Activated CD4-positive, alpha-beta memory T cell treated with anti-CD3 and anti-CD28 coated beads for 36 hours (primary cell): ENCODE data around the gene GALR3. TPM values are rescaled to one million over a fixed set of nuclear protein-coding genes. Genes with fewer than 3 reads are reported as not detected.

Source experiments
- CTCF ChIA-PET: fragments of 350-600 bp; sonication (Branson Sonifier 250); formaldehyde crosslinking; loops from one replicate; lab custom pipeline; 2021; ENCODE audit warnings: antibody characterized with exemption, inconsistent platforms; lab: Charles Lee
- POLR2A ChIA-PET: fragments of 350-600 bp; sonication (Branson Sonifier 250); formaldehyde crosslinking; loops from one replicate; lab custom pipeline; 2021; ENCODE audit warnings: antibody characterized with exemption; lab: Charles Lee
- DNase-seq: peaks from one replicate; pipeline ENCODE4 v3.0.0-alpha.2; 2020
- H3K27ac Mint-ChIP-seq: one replicate; pipeline ENCODE4 v1.8.0; 2021; ENCODE audit warnings: mixed read lengths
- H3K27me3 Mint-ChIP-seq: one replicate; pipeline ENCODE4 v1.8.0; 2021; ENCODE audit warnings: mixed read lengths
- H3K36me3 Mint-ChIP-seq: one replicate; pipeline ENCODE4 v1.8.0; 2021; ENCODE audit warnings: mixed read lengths
- H3K4me1 Mint-ChIP-seq: one replicate; pipeline ENCODE4 v1.8.0; 2021; ENCODE audit warnings: low read depth, mixed read lengths
- H3K4me3 Mint-ChIP-seq: one replicate; pipeline ENCODE4 v1.8.0; 2021; ENCODE audit warnings: mild to moderate bottlenecking, mixed read lengths
- H3K9me3 Mint-ChIP-seq: one replicate; pipeline ENCODE4 v1.8.0; 2021; ENCODE audit warnings: mixed read lengths
- intact Hi-C: fragments of 100-400 bp; cut with micrococcal nuclease; formaldehyde crosslinking; loops from one replicate; pipeline ENCODE4 v1.15.1; 2023
- total RNA-seq, 2 experiments: library from RNA; stranded (reverse); gene quantifications; one replicate each; pipeline ENCODE4 v1.2.3, GENCODE V29; 2021

GALR3 gene
- total RNA-seq, 2 experiments from 2014 or later = 0.19 TPM; not detected in 1

DNA sequence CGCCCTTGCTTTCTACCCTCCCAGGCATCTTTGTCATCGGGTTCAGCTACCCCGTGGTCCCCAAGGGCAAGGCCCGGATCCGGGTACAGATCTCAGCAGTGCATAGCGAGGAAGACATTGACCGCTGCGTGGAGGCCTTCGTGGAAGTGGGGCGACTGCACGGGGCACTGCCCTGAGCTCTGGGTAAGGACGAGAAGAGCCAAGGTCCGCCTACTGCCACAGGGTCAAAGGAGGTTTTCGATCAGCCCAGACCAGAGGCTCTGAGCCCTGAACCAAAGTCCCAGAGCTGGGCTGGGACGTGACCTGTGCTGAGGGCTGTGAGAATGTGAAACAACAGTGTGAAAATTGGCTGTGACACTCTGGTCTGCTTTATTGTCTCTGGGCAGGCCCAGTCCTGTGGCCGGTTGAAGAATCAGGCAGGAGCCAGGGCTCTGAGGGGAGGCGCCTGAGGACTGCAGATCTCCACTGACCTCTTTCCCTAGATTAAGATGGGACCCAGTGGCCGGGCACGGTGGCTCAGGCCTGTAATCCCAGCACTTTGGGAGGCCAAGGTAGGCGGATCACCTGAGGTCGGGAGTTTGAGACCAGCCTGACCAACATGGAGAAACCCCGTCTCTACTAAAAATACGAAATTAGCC is 6.5 kb upstream of the GALR3 start:
- ChIA-PET CTCF (interaction anchor here (0.6 to 8.4 kb wide), 20 partner anchors 8 to 191 kb away, joined by 3 to 124 read pairs (median 5); partner anchors contain the start of genes ANKRD54, GCAT and MICALL1), POLR2A (no interaction called here)
- no peaks in the 10 kb centered on the region for H3K9me3 Mint-ChIP-seq
- H3K4me3 Mint-ChIP-seq = no peak overlapping the region
- H3K36me3 Mint-ChIP-seq = no peaks in the 10 kb centered on the region
- intact Hi-C loops = loop anchor here (1.0 kb wide), 3 partner anchors 47 to 149 kb away; no protein-coding TSS in a partner anchor
- peaks cover 7% of the 10 kb centered on the region for H3K27me3 Mint-ChIP-seq
- H3K27ac Mint-ChIP-seq = no peak overlapping the region
- peaks cover 11% of the 10 kb centered on the region for H3K4me1 Mint-ChIP-seq
- no peak for DNase-seq

DNA sequence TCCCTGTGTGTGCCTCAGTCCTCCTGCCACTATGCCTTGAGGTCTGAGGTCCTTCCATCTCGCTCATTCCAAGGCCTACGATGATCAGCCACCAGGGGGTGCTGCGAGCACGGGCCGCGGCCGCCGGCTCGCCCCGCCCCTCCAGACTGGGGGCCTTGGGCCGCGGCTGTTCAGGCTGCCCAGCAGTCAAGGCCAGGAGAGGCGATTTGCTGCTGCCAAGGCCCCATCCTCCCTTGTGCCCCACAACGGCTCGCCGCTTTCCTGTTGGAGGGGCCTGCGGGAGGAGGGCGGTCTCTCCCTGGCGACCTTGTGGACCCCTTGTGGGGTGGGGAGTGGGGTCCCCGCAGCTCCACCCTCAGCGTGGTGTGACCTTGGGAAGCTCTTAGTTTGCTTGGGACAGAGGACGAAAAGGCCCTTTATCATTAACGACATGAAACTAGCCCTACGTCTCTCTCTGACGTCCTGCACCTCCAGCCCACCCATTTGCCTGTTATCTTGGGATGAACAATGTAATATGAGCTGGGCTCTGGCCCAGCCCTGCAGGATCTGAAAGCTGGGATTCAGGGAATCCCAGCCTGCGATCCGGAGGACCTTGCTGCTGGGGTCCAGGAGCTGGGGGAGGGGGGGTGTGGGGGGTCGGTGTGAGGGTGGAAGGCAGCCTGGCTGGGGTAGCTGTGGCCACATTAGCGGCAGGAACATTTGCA is 5.3 kb upstream of the GALR3 start:
- ChIA-PET CTCF (interaction anchor here (0.7 to 8.4 kb wide), 31 partner anchors 7 to 257 kb away, joined by 3 to 124 read pairs (median 5); partner anchors contain the start of genes ANKRD54, C22orf23, GCAT and MICALL1), POLR2A (interaction anchor here (0.8 to 1.6 kb wide), 4 partner anchors 10 to 136 kb away, joined by 3 to 6 read pairs (median 5); partner anchors contain the start of genes ANKRD54, C22orf23, GCAT and POLR2F)
- H3K4me1 Mint-ChIP-seq = peaks cover 11% of the 10 kb centered on the region
- peaks cover 7% of the 10 kb centered on the region for H3K27me3 Mint-ChIP-seq
- DNase-seq = peak; percentile 87
- intact Hi-C loops = loop anchor here (1.0 to 2.0 kb wide), 4 partner anchors 13 to 147 kb away; a partner anchor contains a TSS
- H3K4me3 Mint-ChIP-seq = no peak overlapping the region
- H3K36me3 Mint-ChIP-seq = no peaks in the 10 kb centered on the region
- no peak overlapping the region for H3K27ac Mint-ChIP-seq
- H3K9me3 Mint-ChIP-seq = no peaks in the 10 kb centered on the region

DNA sequence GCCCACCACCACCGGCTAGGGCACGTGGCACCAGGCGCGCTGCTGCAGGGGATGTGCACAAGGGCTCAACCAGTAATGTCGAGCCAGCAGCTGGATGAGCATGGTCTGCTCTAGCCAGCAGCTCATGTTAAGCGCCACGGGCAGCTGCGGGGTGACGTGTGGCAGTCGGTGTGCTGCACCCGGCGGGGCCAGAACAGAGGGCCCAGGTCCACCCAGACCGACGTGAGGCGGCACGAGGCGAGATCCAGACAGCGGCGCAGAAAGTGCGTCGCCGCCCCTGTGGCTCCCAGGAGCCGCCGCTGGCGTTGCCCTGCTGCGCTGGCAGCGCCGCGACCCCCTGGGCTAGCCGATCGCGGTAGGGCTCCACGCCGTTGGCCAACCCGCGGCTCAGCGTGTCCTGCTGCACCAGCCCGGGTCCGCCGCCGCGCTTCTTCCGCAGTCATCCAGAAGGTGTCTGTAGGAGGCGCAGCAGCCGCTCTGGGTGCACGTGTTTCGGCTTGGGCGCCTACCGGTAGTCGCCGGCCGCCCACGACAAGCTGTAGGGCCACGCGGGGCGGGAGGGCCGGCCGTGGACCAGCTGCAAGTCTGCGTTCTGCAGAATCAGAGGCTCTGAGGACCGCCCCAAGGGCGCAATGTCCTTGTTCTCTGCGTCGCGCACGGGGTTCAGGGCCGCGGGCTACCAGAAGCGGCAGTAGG is 4.6 kb upstream of the GALR3 start:
- peak; percentile 81 for DNase-seq
- CTCF ChIA-PET = interaction anchor here (0.7 to 8.4 kb wide), 20 partner anchors 10 to 257 kb away, joined by 3 to 124 read pairs (median 10); partner anchors contain the start of genes ANKRD54, C22orf23, GCAT and MICALL1
- POLR2A ChIA-PET = interaction anchor here (0.8 to 1.6 kb wide), 5 partner anchors 10 to 135 kb away, joined by 3 to 6 read pairs (median 5); partner anchors contain the start of genes ANKRD54, C22orf23, GCAT and POLR2F
- Mint-ChIP-seq H3K27ac (no peak overlapping the region), H3K27me3 (peaks cover 13% of the 10 kb centered on the region), H3K4me1 (peaks cover 11% of the 10 kb centered on the region), H3K36me3 (no peaks in the 10 kb centered on the region), H3K4me3 (no peak overlapping the region), H3K9me3 (no peaks in the 10 kb centered on the region)
- intact Hi-C loops = loop anchor here (2.0 kb wide), 1 partner anchor 14 kb away; a partner anchor contains a TSS

DNA sequence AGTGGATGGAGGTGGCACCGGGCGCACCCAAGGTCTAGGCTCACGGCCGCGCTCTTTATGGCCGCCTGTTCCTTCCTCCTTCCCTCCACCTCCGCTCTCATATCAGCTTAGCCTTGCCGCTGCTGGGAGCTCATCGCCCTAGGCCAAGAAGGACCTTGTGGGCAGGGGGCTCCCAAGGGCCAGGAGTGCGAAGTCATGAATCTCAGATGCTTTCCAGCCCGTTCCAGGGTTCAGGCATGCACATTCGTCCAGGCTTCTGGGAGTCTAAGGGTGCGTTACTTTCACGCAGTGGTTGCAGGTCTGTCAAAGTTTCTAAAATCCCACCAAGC is 4.1 kb upstream of the GALR3 start:
- H3K36me3 Mint-ChIP-seq = no peaks in the 10 kb centered on the region
- peaks cover 14% of the 10 kb centered on the region for H3K27me3 Mint-ChIP-seq
- no peaks in the 10 kb centered on the region for H3K9me3 Mint-ChIP-seq
- ChIA-PET POLR2A (interaction anchor here (1.0 to 1.6 kb wide), 2 partner anchors 10 to 25 kb away, joined by 3 to 6 read pairs; partner anchors contain the start of gene ANKRD54), CTCF (interaction anchor here (1.1 to 8.4 kb wide), 13 partner anchors 9 to 148 kb away, joined by 3 to 124 read pairs (median 16); partner anchors contain the start of genes ANKRD54, C22orf23, GCAT and MICALL1)
- peaks cover 11% of the 10 kb centered on the region for H3K4me1 Mint-ChIP-seq
- no peak for DNase-seq
- no peak overlapping the region for H3K4me3 Mint-ChIP-seq
- H3K27ac Mint-ChIP-seq = no peak overlapping the region
- intact Hi-C loops = loop anchor here (2.0 kb wide), 1 partner anchor 14 kb away; a partner anchor contains a TSS

- no peak for DNase-seq
- ChIA-PET CTCF (interaction anchor here (4.6 to 8.4 kb wide), 3 partner anchors 14 to 111 kb away, joined by 21 to 124 read pairs (median 58); no protein-coding TSS in a partner anchor), POLR2A (no interaction called here)
- Mint-ChIP-seq H3K4me3 (no peak overlapping the region), H3K27ac (no peak overlapping the region), H3K36me3 (no peaks in the 10 kb centered on the region), H3K27me3 (peaks cover 18% of the 10 kb centered on the region), H3K4me1 (peaks cover 14% of the 10 kb centered on the region), H3K9me3 (no peaks in the 10 kb centered on the region)
- intact Hi-C loops = no loop called here
Measured at GRCh38 chr22:37820350-37820749, 2.8 kb upstream of the GALR3 start.

- Mint-ChIP-seq H3K27ac (no peak overlapping the region), H3K9me3 (no peaks in the 10 kb centered on the region), H3K36me3 (no peaks in the 10 kb centered on the region), H3K27me3 (peaks cover 20% of the 10 kb centered on the region), H3K4me1 (peaks cover 16% of the 10 kb centered on the region), H3K4me3 (no peak overlapping the region)
- DNase-seq = no peak
- POLR2A ChIA-PET = no interaction called here
- CTCF ChIA-PET = no interaction called here
- intact Hi-C loops = no loop called here
Measured at GRCh38 chr22:37822079-37822833, 926 bp upstream of the GALR3 start.

DNA sequence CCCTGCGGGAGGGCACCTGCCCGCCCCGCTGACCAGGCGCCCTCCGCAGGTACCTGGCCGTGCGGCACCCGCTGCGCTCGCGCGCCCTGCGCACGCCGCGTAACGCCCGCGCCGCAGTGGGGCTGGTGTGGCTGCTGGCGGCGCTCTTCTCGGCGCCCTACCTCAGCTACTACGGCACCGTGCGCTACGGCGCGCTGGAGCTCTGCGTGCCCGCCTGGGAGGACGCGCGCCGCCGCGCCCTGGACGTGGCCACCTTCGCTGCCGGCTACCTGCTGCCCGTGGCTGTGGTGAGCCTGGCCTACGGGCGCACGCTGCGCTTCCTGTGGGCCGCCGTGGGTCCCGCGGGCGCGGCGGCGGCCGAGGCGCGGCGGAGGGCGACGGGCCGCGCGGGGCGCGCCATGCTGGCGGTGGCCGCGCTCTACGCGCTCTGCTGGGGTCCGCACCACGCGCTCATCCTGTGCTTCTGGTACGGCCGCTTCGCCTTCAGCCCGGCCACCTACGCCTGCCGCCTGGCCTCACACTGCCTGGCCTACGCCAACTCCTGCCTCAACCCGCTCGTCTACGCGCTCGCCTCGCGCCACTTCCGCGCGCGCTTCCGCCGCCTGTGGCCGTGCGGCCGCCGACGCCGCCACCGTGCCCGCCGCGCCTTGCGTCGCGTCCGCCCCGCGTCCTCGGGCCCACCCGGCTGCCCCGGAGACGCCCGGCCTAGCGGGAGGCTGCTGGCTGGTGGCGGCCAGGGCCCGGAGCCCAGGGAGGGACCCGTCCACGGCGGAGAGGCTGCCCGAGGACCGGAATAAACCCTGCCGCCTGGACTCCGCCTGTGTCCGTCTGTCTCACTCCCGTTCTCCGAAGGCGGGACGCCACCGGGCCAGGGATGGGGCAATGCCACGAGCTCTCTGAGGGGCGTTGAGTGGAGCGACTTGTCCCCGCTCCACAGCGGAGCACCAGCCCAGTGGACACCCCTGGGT is 1.8 kb downstream of the GALR3 start:
- intact Hi-C loops = no loop called here
- peak; percentile 35 for DNase-seq
- Mint-ChIP-seq H3K36me3 (peaks cover 4% of the 10 kb centered on the region), H3K9me3 (no peaks in the 10 kb centered on the region), H3K27me3 (peaks cover 20% of the 10 kb centered on the region), H3K4me3 (peak overlapping the region; percentile 66), H3K4me1 (peaks cover 5% of the 10 kb centered on the region), H3K27ac (no peak overlapping the region)
- POLR2A ChIA-PET = no interaction called here
- CTCF ChIA-PET = interaction anchor here (1.0 to 2.4 kb wide), 4 partner anchors 8 to 81 kb away, joined by 3 to 9 read pairs (median 6); partner anchors contain the start of genes GCAT and MICALL1

GRCh38 chr22:37827056-37827455 is 3.9 kb downstream of the GALR3 start:
- Mint-ChIP-seq H3K9me3 (no peaks in the 10 kb centered on the region), H3K27me3 (peaks cover 15% of the 10 kb centered on the region), H3K27ac (no peak overlapping the region), H3K4me1 (peaks cover 5% of the 10 kb centered on the region), H3K4me3 (no peak overlapping the region), H3K36me3 (peaks cover 7% of the 10 kb centered on the region)
- ChIA-PET POLR2A (no interaction called here), CTCF (interaction anchor here (1.4 kb wide), 1 partner anchor 36 kb away, joined by 8 read pairs; no protein-coding TSS in a partner anchor)
- DNase-seq = no peak
- intact Hi-C loops = no loop called here

GRCh38 chr22:37830093-37830842 is 7.1 kb downstream of the GALR3 start:
- Mint-ChIP-seq H3K36me3 (peaks cover 17% of the 10 kb centered on the region), H3K4me1 (peaks cover 2% of the 10 kb centered on the region), H3K27ac (no peak overlapping the region), H3K27me3 (peaks cover 3% of the 10 kb centered on the region), H3K4me3 (no peak overlapping the region), H3K9me3 (no peaks in the 10 kb centered on the region)
- POLR2A ChIA-PET = no interaction called here
- intact Hi-C loops = no loop called here
- DNase-seq = no peak
- CTCF ChIA-PET = interaction anchor here (1.0 to 1.1 kb wide), 3 partner anchors 12 to 33 kb away, joined by 3 read pairs; no protein-coding TSS in a partner anchor

DNA sequence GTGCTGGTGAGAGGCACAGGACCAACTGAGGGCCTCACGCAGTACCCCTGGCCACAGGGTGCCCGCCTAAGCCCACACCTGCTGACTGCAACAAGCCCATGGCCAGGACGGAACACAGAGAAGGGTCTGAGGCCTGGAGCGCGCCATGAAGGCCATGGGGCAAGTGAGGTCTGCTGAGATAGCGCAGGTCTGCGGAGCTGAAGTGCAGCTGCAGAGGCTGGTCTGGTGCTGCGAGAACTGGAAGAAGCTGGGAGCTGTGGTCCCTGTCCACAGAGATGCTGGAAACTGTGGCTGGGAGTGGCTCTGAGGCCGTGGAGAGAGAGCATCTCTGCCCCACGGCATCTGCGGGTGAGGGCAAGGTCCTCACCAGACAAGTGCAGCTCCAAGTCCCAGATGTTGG is 8.3 kb downstream of the GALR3 start:
- no peak overlapping the region for H3K4me3 Mint-ChIP-seq
- no peaks in the 10 kb centered on the region for H3K27me3 Mint-ChIP-seq
- no peak for DNase-seq
- intact Hi-C loops = no loop called here
- H3K9me3 Mint-ChIP-seq = no peaks in the 10 kb centered on the region
- peaks cover 17% of the 10 kb centered on the region for H3K36me3 Mint-ChIP-seq
- H3K4me1 Mint-ChIP-seq = no peaks in the 10 kb centered on the region
- no peak overlapping the region for H3K27ac Mint-ChIP-seq
- ChIA-PET CTCF (no interaction called here), POLR2A (no interaction called here)
